ENCODE results near the gene ATXN7L2.

ATXN7L2 gene

GRCh38 chr1:109538827-109539555, 55.3 kb downstream of the ATXN7L2 start:
- H3K36me3 Mint-ChIP-seq = no peaks in the 10 kb centered on the region
- no peak for ATAC-seq
- H3K4me3 Mint-ChIP-seq = no peak overlapping the region

GRCh38 chr1:109539676-109540075, 56.0 kb downstream of the ATXN7L2 start, which contains the start of gene GPR61:
Gene GPR61 (plus strand): TSS chr1:109539872. CDS start chr1:109543023, 3,151 bp downstream.
- no peak within 1 kb of the TSS for H3K27ac Mint-ChIP-seq
- no peaks in the 10 kb centered on the region for H3K27me3 Mint-ChIP-seq

More at GRCh38 chr1:109538827-109539555, 55.3 kb downstream of the ATXN7L2 start:
- no peaks in the 10 kb centered on the region for H3K4me1 Mint-ChIP-seq
- no peaks in the 10 kb centered on the region for H3K9me3 Mint-ChIP-seq
- no peak overlapping the region for H3K27ac Mint-ChIP-seq
- H3K27me3 Mint-ChIP-seq = no peaks in the 10 kb centered on the region

GRCh38 chr1:109541102-109541501, 57.4 kb downstream of the ATXN7L2 start:
- Mint-ChIP-seq H3K9me3 (no peaks in the 10 kb centered on the region), H3K36me3 (no peaks in the 10 kb centered on the region), H3K27me3 (no peaks in the 10 kb centered on the region), H3K27ac (no peak overlapping the region), H3K4me1 (peaks cover under 1% of the 10 kb centered on the region), H3K4me3 (no peak overlapping the region)
- no peak for ATAC-seq

More at GRCh38 chr1:109539676-109540075, 56.0 kb downstream of the ATXN7L2 start, which contains the start of gene GPR61:
- no peak for ATAC-seq
- Mint-ChIP-seq H3K4me1 (no peaks in the 10 kb centered on the region), H3K36me3 (no peaks in the 10 kb centered on the region), H3K9me3 (no peaks in the 10 kb centered on the region), H3K4me3 (no peak within 1 kb of the TSS)

Data from stimulated activated memory B cell treated with anti-CD40 and anti-IgM and Interleukin-4, amounts not matched to agents 10 μg/mL and 1 μg/mL and 100 μg/mL, for 72 hours (primary cell).